Measurements from ENCODE around the gene STX12.
A peak's percentile ranks its signal among the peaks of the same experiment; 100 is the strongest.
"Not testable (repeated sequence)": the region's sequence is repeated elsewhere in the genome, so short reads cannot be mapped to it uniquely, and the experiment has no call there.

The STX12 gene

GRCh38 chr1:27772932-27773825 lies at the start of gene STX12:
Gene STX12, plus strand, starts transcription at chr1:27773219. Its CDS starts 89 bp downstream, at chr1:27773308.
- DNase-seq = peak; percentile 100

GRCh38 chr1:27724961-27725373 lies 48.1 kb upstream of the STX12 start:
- no peak for DNase-seq

- DNase-seq = peak; percentile 99
Observed at GRCh38 chr1:27725374-27726172, 47.4 kb upstream of the STX12 start, which contains the start of gene FAM76A. Gene FAM76A, plus strand, starts transcription at chr1:27725961. Its CDS starts 120 bp downstream, at chr1:27726081.

GRCh38 chr1:27726173-27727044 lies 46.6 kb upstream of the STX12 start:
- peak; percentile 39 for DNase-seq

- no peak for DNase-seq
Observed at GRCh38 chr1:27727126-27727525, 45.9 kb upstream of the STX12 start.

- DNase-seq = no peak
Observed at GRCh38 chr1:27736252-27736651, 36.8 kb upstream of the STX12 start.

GRCh38 chr1:27741121-27741520 lies 31.9 kb upstream of the STX12 start:
- DNase-seq = no peak

- DNase-seq = no peak
Observed at GRCh38 chr1:27744556-27744955, 28.5 kb upstream of the STX12 start.

GRCh38 chr1:27745466-27745865 lies 27.6 kb upstream of the STX12 start:
- DNase-seq = no peak

GRCh38 chr1:27752360-27752759 lies 20.7 kb upstream of the STX12 start:
- no peak for DNase-seq

- no peak for DNase-seq
Observed at GRCh38 chr1:27755286-27755685, 17.7 kb upstream of the STX12 start.

GRCh38 chr1:27755865-27756264 lies 17.2 kb upstream of the STX12 start:
- DNase-seq = no peak

GRCh38 chr1:27759236-27759635 lies 13.8 kb upstream of the STX12 start:
- DNase-seq = no peak

- no peak for DNase-seq
Observed at GRCh38 chr1:27760426-27760825, 12.6 kb upstream of the STX12 start.

- no peak for DNase-seq
Observed at GRCh38 chr1:27762033-27762432, 11.0 kb upstream of the STX12 start.

- DNase-seq = no peak
Observed at GRCh38 chr1:27763358-27763757, 9.7 kb upstream of the STX12 start.

- DNase-seq = no peak
Observed at GRCh38 chr1:27770293-27770830, 2.7 kb upstream of the STX12 start.

- DNase-seq = no peak
Observed at GRCh38 chr1:27772036-27772931, 735 bp upstream of the STX12 start.

GRCh38 chr1:27773826-27774445 lies 917 bp downstream of the STX12 start:
- DNase-seq = no peak

- DNase-seq = no peak
Observed at GRCh38 chr1:27774654-27775053, 1.6 kb downstream of the STX12 start.

GRCh38 chr1:27775336-27775735 lies 2.3 kb downstream of the STX12 start:
- not testable (repeated sequence) for DNase-seq

Measured in CD4-positive, alpha-beta T cell treated with Interferon gamma for 1 hour (primary cell).